HG03432 (cell line): Measurements from ENCODE around the gene YTHDF1.
"Not testable (repeated sequence)": the region's sequence is repeated elsewhere in the genome, so short reads cannot be mapped to it uniquely, and the experiment has no call there.

Source experiments
- ATAC-seq: cut with Tn5 transposase; IDR thresholded peaks from one replicate; pipeline ENCODE4 v1.9.1; 2021; ENCODE audit warnings: mild to moderate bottlenecking, moderate library complexity; ENCODE audit not compliant: unreplicated experiment

Gene YTHDF1

GRCh38 chr20:63159251-63159650 is 56.7 kb downstream of the YTHDF1 start:
- ATAC-seq = not testable (repeated sequence)

DNA sequence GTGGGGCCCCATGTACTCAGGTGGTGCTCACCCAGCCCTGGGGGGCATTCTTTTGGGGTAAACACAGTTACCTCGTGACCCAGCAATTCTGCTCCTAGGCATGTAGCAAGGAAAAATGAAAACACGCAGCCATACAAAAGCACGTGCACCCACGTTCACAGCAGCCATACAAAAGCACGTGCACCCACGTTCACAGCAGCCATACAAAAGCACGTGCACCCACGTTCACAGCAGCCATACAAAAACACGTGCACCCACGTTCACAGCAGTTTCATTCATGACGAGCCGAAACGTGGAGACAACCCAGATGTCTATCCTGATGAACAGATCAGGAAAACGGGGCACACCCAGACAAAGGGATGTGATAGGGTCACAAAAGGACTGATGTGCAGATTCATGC is 57.1 kb downstream of the YTHDF1 start:
- no peak for ATAC-seq

DNA sequence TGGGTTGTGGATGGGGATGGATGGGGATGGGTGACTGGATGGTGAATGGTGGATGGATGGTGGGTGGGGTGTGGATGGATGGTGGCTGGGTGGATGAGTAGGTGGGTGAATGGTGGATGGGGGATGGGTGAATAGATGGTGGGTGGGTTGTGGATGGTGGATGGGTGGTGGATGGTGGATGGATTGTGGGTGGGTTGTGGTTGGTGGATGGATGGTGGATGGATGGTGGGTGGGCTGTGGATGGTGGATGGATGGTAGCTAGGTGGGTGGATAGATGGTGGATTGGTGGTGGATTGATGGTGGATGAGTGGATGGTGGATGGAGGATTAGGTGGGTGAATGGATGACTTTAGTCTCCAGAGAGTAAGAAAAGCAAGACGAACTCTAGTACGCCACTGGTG is 57.6 kb downstream of the YTHDF1 start:
- no peak for ATAC-seq

DNA sequence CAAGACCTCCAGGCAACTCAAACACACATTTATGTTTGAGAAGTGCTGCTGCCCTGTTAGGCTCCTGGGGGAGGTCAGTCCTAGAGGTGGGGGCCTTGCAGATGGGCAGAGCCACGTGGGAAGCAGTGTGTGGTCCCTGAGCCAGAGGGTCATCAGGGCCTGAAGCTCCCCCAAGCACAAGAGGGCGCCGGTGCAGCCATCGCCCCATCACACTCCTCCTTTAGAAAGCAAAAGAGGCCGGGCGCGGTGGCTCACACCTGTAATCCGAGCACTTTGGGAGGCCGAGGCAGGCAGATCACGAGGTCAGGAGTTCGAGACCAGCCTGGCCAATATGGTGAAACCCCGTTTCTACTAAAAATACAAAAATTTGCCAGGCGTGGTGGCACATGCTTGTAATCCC is 58.5 kb downstream of the YTHDF1 start:
- ATAC-seq = not testable (repeated sequence)

DNA sequence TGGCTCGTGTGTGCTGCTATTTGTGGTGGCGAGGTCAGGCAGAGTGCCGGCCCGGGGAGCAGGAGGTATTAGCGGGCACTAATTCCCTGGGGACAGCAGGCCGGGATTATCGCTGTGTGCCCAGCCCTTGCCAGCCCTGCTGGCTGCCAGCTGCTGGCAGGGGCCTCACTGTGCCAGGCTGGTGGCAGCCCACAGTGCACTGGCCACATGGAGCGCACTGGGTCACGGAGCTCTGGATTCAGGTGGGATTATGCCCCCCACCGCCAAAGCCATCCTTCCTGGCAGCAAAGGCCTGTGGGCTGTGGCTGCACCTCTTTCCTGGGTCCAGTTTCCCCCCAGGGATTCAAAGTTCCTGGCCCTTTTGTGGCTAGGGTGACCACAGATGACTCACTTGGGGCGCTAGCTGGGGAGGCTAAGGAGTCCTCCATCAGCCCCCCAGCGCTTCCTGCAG is 59.7 kb downstream of the YTHDF1 start:
- ATAC-seq = no peak

- ATAC-seq = no peak
Observed at GRCh38 chr20:63155266-63156165, 60.4 kb downstream of the YTHDF1 start.

DNA sequence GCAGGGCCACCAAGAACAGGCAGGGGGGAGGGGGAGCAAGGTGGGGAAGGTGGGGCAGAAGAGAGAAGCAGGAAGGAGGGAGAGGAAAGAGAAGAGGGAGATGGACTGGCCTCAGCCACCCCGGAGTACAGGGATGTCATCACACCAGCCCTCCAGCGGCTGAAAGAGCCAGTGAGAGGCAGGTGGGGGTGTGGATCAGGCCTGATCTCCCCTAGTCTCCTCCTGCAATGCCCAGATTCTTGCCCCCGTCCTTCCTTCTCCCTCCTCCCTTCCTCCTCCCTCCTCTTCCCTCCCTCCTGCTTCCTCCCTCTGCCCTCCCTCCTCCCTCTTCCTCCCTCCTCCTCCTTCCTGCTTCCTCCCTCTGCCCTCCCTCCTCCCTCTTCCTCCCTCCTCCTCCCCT is 61.5 kb downstream of the YTHDF1 start:
- no peak for ATAC-seq

DNA sequence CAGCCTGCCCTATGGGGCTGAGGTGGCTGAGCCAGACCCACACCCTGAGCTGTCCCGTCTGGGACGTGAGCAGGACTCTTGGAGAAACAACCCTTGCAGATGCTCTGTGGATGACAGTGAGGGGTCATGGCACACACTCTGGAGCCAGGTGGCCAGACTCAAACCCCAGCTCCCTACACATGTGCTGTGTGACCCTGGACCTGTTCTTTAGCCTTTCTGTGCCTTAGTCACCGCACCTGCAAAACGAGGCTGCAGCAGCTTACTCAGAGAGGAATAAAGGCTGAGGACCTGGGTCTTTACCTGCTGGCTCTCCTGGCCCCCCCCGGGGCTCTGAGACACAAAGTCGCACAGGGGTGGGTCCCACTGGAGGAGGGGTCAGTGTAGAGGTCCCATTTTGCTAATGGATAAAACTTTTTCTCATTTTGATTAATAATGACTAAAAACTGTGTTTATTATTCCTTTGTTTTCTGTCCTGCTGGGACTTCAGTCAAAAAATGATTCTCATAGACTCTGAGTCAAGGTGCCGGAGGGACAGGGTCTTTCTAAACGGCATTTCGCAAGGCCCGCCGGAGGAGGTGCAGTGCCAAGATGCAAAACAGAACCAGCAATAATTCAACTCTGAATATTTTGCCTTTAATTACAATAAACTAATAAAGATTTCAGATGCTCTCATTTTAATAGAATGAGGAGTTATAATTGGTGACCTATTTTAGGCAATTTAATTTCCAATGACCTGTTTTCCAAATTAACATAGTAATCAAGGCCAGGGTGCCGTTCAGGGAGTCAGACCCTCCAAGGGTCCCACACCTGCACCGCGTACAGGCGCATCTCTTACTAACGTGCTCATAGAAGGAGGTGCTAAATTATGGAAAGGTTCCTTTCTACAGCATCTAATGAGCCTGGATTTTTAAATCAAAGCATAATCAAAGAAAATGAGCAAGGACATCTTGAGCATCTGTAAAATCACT is 62.4 kb downstream of the YTHDF1 start:
- no peak for ATAC-seq

DNA sequence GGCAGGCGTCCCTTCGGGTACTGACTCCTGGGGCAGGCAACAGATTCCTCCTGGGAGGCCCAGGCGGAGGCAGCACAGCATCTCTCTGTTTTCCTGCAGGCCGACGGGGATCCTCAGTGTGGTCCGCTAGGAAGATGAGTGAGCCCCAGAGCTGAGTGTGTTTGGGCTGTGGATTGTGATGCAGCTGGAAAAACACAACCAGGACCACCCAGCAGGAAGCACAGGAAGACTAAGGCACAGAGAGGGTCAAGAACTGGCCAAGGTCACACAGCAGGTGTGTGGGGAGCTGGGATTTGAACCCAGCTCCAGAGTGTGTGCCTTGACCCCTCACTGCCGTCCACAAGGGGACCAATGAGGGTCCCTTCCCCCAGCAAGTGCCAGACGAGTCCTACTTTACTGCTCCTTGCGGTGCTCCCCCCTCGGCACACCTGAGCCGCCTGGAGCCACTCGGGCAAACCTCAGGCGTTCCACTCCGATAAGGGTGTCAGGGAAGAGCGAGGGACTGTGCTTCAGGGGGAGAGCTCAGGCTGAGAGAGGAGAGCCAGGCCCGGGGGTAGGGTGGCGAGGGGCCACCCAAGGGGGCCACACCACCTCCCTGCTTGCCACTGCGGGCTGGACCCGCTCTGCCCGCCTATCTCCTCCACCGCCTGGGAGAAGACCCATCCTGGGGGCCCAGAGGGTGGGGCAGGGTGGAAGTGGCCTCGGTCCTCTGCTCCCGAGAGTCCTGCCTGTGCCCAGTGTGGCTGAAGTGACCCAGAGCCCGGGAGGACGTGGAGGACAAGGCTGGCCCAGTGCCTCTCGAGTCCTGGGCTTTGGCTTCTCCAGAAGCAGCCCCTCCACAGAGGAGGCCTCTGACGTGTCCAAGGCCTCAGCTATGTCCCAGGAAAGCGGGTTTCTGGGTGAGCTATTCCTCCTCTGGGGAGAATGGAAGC is 63.3 kb downstream of the YTHDF1 start:
- no peak for ATAC-seq

DNA sequence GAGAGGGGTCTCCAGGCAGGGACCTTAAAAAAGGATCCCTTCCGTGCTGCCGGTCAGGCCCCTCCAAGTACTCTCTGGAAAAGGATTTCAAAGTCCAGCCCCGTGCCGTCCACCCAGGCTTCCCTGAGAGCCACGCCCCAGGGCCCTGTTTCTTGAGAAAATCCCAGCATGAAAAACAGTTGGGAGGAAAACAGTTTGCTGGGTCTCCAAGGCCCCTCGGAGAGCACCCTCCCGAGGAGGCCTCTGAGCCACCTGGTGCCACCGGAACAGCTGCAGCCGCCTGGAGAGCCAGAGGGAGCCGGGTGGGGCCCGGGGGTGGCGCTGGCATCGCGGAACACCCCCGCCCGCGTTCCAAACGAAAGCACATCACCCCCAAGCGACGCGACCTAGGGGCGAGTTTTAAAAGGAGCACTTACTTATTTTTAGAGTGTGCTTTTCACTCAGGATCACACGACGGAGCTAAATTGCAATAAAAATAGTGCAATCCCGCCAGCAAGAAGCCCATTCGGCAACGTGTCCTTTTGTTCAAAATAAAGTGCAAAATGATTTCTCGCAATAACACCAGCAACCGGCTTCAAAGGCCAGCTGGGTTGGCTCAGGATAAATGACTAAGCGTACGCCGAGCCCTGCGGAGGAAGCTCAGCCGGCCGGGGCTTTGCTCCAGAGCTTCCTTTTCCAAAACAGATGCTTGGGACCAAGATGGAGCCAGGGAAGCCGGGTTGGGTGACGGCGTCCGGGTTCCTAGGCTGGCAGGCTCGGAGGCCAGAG is 64.2 kb downstream of the YTHDF1 start:
- no peak for ATAC-seq

DNA sequence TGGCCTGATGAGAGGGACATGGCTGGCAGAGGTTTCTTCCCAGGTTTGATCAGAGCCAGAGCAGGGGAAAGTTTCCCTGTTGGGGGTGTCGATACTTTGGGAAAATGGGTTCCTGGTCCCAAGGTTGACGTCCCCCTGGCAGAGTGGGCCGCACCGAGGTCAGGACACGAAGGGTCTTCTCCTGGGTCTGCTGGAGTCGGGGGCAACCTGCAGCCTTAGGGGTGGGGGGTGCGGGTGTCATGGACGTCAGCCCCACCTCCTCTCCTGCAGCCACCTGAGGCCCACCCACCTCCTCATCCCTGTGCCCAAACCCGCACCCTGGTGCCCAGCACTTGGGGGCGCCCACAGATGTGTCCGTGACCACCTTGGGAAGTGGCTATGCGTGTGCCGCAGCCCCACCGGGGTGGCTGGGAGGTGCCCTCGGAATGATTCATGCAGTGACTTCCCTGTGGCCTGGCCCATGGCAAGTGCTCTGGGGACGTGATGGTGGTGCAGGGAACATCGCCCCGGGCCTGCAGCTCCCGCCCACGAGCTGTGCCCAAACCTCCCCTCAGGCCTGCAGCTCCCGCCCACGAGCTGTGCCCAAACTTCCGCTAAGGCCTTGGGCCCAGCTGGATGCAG is 64.9 kb downstream of the YTHDF1 start:
- no peak for ATAC-seq

- no peak for ATAC-seq
Observed at GRCh38 chr20:63150391-63150898, 65.5 kb downstream of the YTHDF1 start.

- no peak for ATAC-seq
Observed at GRCh38 chr20:63149531-63150192, 66.3 kb downstream of the YTHDF1 start.

DNA sequence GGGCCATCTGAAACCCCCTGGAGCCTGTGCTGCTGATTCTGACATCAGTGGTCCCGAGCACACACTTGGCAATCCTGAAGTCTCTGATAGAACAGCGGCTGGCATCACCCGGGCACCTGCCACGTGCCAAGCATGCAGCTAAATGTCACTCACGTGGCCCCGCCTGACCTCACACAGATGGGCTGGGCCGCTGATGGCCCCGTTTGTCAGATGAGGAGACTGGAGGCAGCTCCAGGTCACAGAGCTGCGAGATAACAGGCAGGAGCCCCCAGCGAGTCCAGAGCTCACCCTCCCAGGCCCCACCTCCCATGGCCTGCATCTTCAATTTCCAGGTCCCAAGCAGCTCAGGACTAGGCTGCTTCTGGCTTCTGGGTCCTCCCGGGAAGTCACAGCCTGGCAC is 67.2 kb downstream of the YTHDF1 start:
- ATAC-seq = no peak

- ATAC-seq = no peak
Observed at GRCh38 chr20:63147532-63147931, 68.4 kb downstream of the YTHDF1 start.
